ENCODE measurements around the gene TFF2.

TFF2 gene

GRCh38 chr21:42344631-42345030, 6.2 kb downstream of the TFF2 start:
- DNase-seq, result no peak

GRCh38 chr21:42343963-42344510, 6.8 kb downstream of the TFF2 start:
- no peak for DNase-seq

DNA sequence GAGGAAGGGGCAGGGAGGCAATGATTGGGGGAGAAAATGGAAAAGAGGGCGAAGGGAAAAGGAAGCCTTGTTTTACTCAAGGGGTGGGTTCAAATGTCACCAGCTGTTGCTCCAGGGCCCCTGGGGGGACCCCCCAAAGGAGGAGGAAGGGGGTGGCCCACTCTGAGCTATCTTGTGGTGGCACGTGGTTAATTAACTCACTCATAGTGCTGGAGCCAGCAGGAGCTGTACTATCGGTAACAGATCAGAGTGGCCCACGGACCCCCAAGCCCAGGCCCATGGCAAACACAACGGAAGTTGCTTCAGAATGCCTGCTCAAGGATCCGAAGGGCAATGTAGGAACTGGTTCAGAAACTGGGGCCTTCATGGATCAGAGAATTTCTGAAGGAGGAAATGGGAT, 7.2 kb downstream of the TFF2 start:
- DNase-seq, result no peak

DNA sequence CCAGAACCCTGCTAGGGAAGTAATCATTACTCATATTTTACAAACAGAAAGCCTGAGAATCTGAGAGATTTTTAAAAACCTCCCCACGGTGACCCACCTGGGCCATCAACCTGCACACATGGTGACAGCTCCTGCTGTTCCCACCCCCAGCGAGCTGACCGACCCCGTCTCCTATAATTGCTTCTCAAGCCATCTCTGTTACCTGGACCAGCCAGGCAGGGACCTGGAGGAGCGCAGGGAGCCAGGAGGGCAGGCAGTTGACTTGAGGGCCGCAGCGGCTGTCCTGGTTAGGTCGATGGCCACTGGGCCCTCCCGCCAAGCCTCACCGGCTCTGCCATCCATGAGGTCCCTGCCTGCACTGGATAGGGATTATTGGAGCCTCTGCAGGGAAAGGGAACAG, 7.7 kb downstream of the TFF2 start:
- no peak for DNase-seq

DNA sequence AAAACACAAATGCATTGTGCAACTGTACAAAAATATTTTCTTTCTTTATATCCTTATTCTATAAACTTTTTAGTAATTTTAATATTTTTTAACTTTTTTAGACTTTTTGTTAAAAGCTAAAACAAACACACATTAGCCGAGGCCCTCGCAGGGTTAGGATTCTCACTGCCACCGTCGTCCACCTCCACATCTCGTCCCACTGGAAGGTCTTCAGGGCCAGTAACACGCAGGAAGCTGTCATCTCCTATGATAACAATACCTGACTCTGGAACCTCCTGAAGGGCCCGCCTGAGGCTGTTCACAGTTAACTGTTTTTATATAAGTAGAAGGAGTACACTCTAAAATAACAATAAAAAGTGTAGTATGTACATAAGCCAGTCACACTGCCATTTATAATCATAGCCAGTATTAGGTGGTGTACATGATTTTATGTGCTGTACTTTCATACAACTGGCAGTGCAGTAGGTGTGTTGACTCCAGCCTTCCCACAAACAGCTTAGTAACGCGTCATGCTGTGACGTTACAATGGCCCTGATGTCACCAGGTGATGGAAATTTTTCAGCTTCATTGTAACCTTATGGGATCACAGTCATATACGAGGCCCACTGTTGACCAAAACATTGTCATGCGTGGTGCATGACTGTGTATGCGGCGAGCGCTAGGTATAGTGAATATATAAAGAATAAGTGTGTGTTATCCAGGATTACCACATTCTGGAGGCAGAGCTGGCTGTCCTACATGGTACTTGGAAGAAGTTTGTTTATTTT, 8.8 kb downstream of the TFF2 start:
- DNase-seq, result no peak

GRCh38 chr21:42340187-42341050, 10.4 kb downstream of the TFF2 start:
- DNase-seq, result no peak

DNA sequence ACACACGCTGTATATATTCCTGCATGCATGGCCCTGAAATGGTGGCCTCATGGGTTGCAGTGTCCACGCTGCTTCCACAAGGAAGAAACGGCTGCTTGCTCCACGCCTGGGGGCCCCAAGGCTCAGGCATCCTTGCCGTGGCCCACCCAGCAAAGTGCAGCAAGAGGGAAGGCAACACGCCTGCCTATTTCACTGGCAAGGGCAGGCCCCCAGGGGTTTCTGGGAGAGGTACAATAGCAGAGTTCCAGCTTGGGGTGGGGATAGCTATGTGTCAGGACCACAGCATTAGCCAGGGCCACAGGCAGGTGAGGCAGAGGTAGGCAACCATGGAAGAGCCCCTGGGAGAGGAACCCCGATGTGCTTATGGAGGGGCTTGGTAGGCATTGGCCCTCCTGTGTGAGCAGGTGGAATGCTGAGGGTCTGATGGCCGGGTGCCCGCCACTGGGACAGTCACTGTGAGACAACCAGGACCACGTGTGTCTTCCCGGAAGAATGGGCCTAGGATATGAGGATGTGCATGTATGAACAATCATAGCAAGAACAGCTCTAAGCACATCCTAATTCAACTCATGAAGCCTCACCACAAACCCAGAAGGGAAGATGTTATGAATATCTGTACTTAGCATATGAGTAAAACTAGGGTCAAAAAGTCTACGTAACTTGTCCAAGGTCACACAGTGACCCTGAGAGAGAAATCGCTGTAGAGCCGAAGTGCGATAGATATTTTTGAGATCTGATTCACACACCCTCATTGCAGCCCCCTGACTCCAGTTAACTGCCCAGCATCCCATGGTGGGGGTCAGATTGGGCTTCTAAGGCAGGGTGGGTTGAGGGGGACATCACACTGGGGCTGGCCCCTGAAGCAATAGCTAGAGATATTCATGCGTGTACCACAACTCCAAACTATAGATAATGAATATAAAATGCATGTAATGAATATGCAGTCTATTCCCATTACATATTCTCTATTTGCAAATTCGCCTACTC, 11.8 kb downstream of the TFF2 start:
- peak; percentile 74 for DNase-seq

DNA sequence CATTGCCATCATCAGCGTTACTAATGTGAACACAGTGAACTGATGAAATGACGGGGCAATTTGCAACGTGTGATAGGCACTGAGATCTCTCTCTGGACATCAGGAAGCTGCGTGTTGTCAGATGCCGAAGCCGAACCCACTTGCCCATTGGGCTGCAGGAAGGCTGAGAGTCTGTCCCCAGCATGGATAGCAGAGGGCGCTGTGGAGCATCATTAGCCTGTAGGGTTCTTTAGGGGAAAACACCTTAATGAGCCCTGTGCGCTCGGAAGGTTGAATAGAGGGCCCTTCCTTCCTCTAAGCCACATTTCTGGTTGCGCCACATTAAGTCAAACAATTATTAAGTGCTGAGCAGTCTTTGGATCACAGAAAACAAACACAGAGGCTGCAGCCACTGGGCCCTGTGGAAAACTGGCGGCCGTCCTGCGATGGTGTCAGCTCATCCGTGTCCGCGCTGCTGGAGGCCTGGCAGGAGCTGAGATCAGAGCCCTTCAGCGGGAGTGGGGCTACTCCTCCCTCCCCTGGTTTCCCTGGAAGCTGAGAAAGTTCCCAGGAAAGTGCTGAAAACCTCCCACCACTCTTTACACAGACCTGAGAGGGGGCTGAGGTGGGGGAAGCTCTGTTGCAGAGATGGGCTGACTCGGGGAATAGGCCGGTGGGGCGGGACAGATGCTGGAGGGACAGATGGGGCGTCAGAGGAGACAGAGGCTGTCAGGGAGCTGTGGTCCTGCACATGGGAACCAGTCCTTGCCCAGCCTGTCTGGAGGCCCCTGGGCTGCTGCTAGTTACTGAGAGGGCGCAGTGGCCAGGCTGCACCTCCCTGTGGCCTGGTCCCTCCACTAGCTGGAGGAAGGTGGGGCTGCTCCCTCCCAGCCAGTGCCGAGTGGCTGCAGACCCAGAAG, 12.7 kb downstream of the TFF2 start:
- DNase-seq, result peak; percentile 78

DNA sequence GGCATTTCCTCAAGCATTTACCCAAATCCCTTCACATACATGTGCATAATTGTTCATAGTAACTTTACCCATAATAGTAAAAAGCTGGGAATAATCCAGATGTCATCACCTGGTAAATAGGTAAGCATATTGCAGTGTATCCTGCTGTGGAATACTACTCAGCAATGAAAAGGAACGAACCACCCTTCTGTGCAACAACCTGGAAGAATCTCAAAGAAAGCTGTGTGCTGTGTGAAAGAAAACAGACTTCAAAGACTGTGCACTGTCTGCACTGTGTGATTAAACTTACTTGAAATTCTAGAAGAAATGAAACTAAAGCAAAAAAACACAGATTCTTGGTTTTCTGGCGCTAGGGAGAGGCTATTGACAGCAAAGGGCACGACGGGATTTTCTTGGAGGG, 13.5 kb downstream of the TFF2 start:
- DNase-seq, result no peak

DNA sequence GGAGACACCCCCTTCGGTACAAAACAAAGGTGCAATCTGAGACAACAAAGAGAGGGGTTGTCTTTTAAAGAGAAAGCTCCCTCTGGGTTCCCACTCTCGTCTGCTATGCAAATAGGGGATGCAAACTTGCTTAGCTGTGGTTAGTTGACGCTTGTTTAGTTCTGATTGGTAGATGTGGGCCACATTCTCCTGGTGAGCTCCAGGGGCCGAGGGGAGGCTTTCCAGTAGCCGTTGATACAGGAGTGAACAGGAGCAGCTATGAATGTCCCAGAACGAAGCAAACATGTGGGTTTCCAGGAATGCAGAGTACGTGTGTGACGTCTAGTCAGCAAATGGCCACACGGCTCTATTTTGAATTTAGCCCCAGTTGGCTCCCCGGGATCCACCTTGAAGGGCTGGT, 14.7 kb downstream of the TFF2 start:
- no peak for DNase-seq

DNA sequence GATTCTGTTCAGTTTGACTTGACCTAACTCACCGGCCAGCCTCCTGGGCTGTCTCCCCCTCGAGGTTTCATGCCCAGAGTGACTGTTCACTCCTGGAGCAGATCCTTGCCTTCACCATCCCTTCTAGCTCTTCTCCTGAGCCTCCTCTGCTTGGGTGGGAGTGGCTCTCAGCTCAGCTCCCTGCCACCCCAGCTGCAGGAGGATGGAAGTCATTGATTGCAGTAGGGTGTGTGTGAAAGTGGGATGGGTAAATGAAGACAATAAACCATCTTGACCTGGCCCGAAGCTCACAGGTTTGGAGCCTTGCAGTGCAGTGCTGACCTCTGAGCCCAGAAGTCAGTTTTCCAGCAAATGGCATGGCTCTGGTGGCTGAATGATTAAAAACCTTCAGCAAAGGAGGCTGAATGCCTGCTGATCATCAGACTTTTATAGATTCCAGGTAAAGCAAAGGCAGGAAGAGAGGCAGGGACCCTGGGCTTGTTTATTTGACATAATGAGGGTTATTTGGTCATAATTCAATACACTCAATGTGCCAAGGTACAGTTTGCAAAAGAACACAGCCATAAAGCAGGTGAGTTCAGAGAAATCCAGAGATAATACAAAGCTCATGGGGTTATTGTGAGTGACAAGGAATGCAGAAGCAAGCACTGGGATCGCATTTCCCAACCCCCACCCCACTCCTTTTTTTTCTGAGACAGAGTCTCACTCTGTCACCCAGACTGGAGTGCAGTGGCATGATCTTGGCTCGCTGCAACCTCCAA, 18.1 kb downstream of the TFF2 start:
- DNase-seq, result no peak

DNA sequence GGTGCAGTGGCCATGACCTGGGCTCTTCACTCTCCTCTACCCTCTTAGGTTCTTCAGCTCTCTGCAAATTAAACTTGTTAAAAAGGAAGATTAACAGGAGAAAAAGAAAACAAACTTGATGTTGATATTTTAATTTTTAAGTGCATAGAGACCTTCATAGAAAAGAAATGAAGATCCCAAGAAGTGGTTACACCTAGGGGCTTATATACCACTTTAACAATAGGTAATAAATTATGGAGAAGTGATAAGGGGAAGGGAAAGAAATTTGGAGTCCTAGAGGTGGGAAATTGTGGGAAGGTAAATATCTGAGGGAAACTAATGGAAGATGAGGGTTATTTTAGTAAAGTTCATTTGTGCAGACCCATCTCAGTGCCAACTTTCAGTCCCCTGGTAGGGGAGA, 19.1 kb downstream of the TFF2 start:
- DNase-seq, result no peak

DNA sequence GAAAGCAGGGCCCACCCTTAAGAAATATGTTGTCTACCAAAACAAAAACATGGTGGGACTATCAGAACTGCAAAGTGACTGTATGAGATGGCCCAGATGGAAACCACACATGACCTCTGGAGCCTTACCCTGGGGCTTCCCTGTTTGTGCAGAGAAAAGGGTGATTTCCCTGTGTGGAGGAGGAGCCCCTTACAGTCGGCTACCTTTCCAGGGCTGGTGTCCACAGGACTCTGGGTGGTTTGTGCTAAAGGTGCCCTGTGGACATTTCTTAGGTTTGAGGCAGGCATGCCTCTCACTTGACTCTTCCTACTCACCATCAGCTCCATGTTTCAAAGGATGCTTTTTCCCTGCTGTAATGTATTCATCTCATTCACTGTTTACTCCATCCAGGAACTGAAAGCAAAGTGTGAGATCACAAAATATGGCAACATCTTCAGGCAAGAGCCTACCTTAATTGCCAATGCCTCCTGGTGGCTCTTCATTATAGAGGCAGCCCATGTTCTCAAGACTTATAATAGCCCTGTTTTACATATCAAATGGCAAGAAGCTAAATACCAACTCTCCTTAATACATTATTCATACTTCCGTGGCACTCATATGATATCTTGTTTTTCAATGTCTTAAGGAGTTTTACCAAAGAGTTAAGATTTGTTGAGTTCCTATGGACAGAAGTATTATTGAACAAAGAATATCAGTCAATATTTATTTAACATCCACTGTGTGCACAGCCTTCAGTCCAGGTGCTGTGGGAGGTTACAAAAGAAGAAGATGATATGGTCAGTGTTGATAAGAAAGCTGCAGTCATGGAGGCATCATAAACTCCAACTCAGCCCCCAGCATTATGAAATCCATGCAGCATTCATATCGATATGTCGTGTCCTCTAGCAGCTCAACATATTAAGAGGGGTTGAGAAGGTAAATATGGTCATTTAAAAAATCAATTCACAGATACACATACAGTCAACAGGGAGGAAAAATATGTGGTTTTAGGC, 20.1 kb downstream of the TFF2 start:
- DNase-seq, result no peak

DNA sequence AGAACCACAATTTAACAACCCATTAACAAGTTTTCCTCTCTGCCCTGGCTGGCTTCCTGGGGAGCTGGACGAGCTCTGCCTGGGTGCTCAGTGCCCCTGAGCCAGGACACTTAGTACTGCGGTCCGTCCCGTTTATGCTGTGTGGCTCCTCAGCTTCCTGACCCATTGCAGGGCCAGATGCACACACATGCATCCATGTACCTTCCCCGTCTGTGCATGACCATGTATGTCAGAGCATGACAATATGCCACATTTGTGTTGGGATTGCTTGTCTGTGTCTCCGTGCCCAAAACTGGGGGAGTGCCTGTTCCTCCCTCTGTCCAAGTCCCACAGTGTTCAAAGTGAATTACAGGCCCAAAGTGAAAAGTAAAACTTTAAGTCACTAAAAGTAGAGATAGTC, 25.9 kb downstream of the TFF2 start:
- DNase-seq, result no peak

DNA sequence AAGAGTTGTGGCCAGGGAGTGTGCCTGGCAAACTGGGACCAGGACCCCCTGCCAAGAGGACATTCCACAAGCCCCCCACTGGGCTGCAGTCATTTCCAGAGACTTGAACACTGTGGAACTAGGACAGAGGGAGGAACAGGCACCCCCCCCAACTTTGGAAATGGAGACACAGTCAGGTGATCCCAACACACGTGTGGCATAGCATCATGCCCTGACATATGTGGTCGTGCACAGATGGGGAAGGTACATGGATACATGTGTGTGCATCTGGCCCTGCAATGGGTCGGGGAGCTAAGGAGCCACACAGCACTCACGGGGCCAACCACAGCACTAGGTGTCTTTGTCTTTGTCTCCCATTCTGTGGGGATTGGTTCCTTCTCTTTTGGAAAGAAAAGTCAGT, 28.9 kb downstream of the TFF2 start:
- DNase-seq, result no peak

- no peak for DNase-seq
Measured at GRCh38 chr21:42321231-42321630, 29.6 kb downstream of the TFF2 start.

- no peak for DNase-seq
Measured at GRCh38 chr21:42320791-42321190, 30.0 kb downstream of the TFF2 start.

DNA sequence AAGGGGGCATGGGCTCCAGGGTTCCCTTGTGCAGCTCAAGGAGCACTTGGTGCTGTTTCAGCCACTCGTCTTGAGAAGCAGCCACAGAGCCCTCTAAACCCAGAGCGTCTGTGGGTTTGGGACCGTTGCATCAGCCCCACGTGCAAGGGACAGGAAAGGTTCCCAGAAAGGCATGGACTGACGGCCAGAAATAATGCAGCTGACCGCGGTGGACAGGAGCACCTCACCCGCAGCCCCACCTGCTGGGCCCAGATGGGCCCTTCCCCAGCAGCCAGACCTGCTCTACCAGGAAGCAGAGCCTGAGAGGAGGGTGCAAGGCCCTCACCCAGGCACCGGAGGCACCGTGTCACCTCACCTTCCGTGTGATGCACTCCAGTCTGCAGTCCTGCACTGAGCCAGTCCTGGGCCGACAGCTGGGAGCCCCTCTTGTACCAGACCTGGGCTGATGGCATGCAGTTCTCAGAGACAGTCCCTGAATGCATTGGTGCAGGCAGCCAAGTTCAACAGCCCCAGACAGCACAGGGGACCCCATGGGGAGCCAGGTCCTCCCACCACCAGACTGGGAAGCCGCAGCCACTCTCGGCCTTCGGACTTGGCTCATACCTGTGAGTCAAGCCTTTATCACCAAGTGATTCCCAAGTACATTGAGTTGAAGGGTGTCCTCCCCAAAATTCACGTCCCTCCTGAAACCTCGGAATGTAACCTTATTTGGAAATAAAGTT, 30.8 kb downstream of the TFF2 start:
- DNase-seq, result no peak

DNA sequence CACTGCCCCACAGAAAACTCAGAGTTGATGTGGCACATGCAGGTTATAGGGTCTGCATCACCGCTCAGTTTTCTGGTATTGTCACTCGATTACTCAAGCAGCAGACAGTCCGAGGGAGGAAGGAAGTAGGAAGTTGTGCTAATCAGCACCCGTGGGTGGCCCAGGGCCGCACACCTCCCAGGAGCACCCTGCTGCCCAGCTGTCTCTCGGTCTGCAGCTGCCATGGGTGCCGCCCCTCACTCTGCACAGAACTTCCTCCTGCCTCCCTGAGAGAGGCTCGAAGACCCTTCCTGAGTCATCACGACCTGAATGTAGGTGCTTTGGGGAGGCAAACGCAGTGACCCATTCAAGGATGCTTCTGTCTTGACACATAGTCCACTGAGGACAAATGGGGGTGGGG, 31.4 kb downstream of the TFF2 start:
- no peak for DNase-seq
